ENCODE measurements around the gene CCDC12. TPM values are rescaled to one million over a fixed set of nuclear protein-coding genes. Genes with fewer than 3 reads are reported as not detected.
A peak's percentile ranks its signal among the peaks of the same experiment; 100 is the strongest.

Gene CCDC12
- total RNA-seq, 2 donors from 2014 or later: 49.3 to 55.2 TPM

GRCh38 chr3:46881596-46882376 lies 94.8 kb downstream of the CCDC12 start:
- H3K36me3 Mint-ChIP-seq: peaks cover 0 to 7% of the 10 kb centered on the region in 2 donors
- H3K27ac Mint-ChIP-seq: no peak overlapping the region
- ATAC-seq: peak; percentile 14 to 34
- no peak for DNase-seq (ENCODE audit: low spot score in 2 of 2)
- no peaks in the 10 kb centered on the region for H3K9me3 Mint-ChIP-seq

- ATAC-seq (no peak), DNase-seq (ENCODE audit: low spot score in 2 of 2) (no peak)
- Mint-ChIP-seq H3K27ac (no peak overlapping the region), H3K9me3 (no peaks in the 10 kb centered on the region), H3K36me3 (peaks cover 0 to 7% of the 10 kb centered on the region in 2 donors)
Observed at GRCh38 chr3:46880884-46881595, 95.5 kb downstream of the CCDC12 start.

GRCh38 chr3:46878781-46879436 lies 97.6 kb downstream of the CCDC12 start:
- no peaks in the 10 kb centered on the region for H3K9me3 Mint-ChIP-seq
- H3K27ac Mint-ChIP-seq: no peak overlapping the region
- H3K36me3 Mint-ChIP-seq: peaks cover 0 to 7% of the 10 kb centered on the region in 2 donors
- ATAC-seq: no peak
- no peak for DNase-seq (ENCODE audit: low spot score in 2 of 2)

GRCh38 chr3:46877406-46878125 lies 99.0 kb downstream of the CCDC12 start, which contains the start of gene PTH1R:
PTH1R (plus strand) TSS chr3:46877721; CDS start chr3:46883560, 5,839 bp downstream.
- Mint-ChIP-seq H3K36me3 (peaks cover 0 to 7% of the 10 kb centered on the region in 2 donors), H3K9me3 (no peaks in the 10 kb centered on the region), H3K27ac (no peak within 1 kb of the TSS)
- ATAC-seq (no peak), DNase-seq (ENCODE audit: low spot score in 2 of 2) (no peak)

- H3K27ac Mint-ChIP-seq: no peak overlapping the region
- DNase-seq (ENCODE audit: low spot score in 2 of 2) (no peak), ATAC-seq (no peak)
- peaks cover 0 to 7% of the 10 kb centered on the region in 2 donors for H3K36me3 Mint-ChIP-seq
- H3K9me3 Mint-ChIP-seq: no peaks in the 10 kb centered on the region
Observed at GRCh38 chr3:46876313-46877300, 99.9 kb downstream of the CCDC12 start.

- Mint-ChIP-seq H3K27ac (no peak overlapping the region), H3K9me3 (no peaks in the 10 kb centered on the region), H3K36me3 (peaks cover 0 to 4% of the 10 kb centered on the region in 2 donors)
- ATAC-seq: no peak
- DNase-seq (ENCODE audit: low spot score in 2 of 2): no peak
Observed at GRCh38 chr3:46875560-46875959, 101.0 kb downstream of the CCDC12 start.

GRCh38 chr3:46874430-46874829 lies 102.1 kb downstream of the CCDC12 start:
- H3K36me3 Mint-ChIP-seq: no peaks in the 10 kb centered on the region
- DNase-seq (ENCODE audit: low spot score in 2 of 2) (no peak), ATAC-seq (no peak)
- H3K27ac Mint-ChIP-seq: no peak overlapping the region
- no peaks in the 10 kb centered on the region for H3K9me3 Mint-ChIP-seq

GRCh38 chr3:46873521-46873920 lies 103.0 kb downstream of the CCDC12 start:
- DNase-seq (ENCODE audit: low spot score in 2 of 2): no peak
- ATAC-seq: peak in 1 of 2 donors; percentile 11
- Mint-ChIP-seq H3K27ac (no peak overlapping the region), H3K9me3 (no peaks in the 10 kb centered on the region), H3K36me3 (no peaks in the 10 kb centered on the region)

Other genes with a start within 250 kb of the CCDC12 start
- gene MYL3, start 113.3 kb downstream of the CCDC12 start, total RNA-seq: not detected
- gene PTH1R, start 99.0 kb downstream of the CCDC12 start, total RNA-seq: not detected
- 100 to 1,000 TPM in 1 of 2 donors, 10 to 100 TPM in 1; 75.7 to 122 TPM for gene NBEAL2, start 2.9 kb upstream of the CCDC12 start, total RNA-seq
- 10 to 100 TPM; 35.3 to 42.0 TPM for gene SETD2, start 187.4 kb upstream of the CCDC12 start, total RNA-seq

Measured in activated naive CD4-positive, alpha-beta T cell treated with anti-CD3 and anti-CD28 coated beads, Interleukin-2, amount 50 U/mL, for 72 hours (primary cell).